ENCODE data around the gene CRISPLD2.

CRISPLD2 gene

GRCh38 chr16:84913315-84913714 is 93.5 kb downstream of the CRISPLD2 start:
- DNase-seq (ENCODE audit: low spot score) = no peak

GRCh38 chr16:84914273-84914672 is 94.5 kb downstream of the CRISPLD2 start:
- DNase-seq (ENCODE audit: low spot score) = no peak

- DNase-seq (ENCODE audit: low spot score) = no peak
Measured at GRCh38 chr16:84916178-84916577, 96.4 kb downstream of the CRISPLD2 start.

- DNase-seq (ENCODE audit: low spot score) = no peak
Measured at GRCh38 chr16:84916850-84917249, 97.1 kb downstream of the CRISPLD2 start.

DNA sequence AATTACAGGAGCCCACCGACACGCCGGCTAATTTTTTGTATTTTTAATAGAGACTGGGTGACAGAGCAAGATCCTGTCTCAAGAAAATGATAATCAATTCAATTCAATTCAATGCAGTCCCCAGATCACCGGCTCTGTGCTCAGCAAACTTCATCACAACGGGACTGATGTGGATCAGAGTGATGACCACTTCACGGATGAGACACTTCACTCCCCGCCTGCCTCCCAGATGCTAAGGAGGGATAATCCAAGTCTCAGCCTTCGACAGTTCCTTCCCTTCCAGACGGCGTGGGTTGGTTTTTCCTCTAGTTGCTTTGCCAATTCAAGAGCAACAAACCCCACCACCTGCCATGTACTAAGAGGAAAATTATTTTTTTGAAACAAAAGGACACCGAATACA is 97.7 kb downstream of the CRISPLD2 start:
- DNase-seq (ENCODE audit: low spot score) = no peak

DNA sequence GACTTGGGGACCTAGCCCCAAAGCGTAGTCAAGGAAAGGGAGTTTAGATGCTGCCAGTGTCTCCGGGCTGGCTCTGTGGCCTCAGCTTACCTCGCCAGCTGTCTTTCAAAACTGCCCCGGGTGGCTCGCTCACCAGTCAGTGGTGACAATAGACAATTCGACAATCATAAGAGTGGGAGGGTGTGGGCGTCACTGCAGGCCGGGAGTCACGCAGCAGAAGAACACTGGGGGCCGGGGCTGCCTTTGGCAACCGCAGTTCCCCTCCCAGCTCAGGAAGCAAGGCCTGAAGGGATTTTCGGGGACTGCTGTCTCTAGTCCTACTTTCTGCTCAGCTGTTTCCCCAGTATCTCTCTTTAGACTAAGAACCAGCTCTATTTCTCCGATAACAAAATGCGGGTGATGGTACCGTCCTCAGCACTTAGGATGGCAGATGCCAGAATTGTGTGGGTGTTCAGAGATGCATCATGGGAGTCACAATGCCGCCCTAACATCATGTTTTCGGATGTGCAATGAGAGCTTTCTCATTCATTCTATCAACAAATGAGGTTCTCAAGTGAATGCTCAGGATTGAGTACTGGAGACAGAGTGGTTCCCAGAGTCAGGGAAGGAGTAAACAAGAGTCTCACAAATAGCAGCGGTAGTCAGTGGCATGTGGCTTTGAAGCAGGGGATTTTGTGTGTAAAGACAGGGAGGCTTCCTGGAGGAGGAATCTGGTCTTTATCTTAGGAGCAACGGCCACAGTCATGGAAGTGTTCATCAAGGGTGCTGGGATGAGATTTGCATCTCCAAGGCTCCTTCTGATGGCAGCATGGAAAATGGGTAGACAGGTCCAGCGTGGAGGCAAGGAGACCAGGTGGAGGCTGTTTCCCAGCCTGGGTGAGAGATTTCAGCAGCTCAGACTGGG is 98.5 kb downstream of the CRISPLD2 start:
- no peak for DNase-seq (ENCODE audit: low spot score)

- no peak for DNase-seq (ENCODE audit: low spot score)
Measured at GRCh38 chr16:84919269-84919668, 99.5 kb downstream of the CRISPLD2 start.

GRCh38 chr16:84919708-84920107 is 99.9 kb downstream of the CRISPLD2 start:
- no peak for DNase-seq (ENCODE audit: low spot score)

GRCh38 chr16:84920333-84920732 is 100.5 kb downstream of the CRISPLD2 start:
- DNase-seq (ENCODE audit: low spot score) = no peak

GRCh38 chr16:84922351-84923120 is 102.8 kb downstream of the CRISPLD2 start:
- DNase-seq (ENCODE audit: low spot score) = no peak

DNA sequence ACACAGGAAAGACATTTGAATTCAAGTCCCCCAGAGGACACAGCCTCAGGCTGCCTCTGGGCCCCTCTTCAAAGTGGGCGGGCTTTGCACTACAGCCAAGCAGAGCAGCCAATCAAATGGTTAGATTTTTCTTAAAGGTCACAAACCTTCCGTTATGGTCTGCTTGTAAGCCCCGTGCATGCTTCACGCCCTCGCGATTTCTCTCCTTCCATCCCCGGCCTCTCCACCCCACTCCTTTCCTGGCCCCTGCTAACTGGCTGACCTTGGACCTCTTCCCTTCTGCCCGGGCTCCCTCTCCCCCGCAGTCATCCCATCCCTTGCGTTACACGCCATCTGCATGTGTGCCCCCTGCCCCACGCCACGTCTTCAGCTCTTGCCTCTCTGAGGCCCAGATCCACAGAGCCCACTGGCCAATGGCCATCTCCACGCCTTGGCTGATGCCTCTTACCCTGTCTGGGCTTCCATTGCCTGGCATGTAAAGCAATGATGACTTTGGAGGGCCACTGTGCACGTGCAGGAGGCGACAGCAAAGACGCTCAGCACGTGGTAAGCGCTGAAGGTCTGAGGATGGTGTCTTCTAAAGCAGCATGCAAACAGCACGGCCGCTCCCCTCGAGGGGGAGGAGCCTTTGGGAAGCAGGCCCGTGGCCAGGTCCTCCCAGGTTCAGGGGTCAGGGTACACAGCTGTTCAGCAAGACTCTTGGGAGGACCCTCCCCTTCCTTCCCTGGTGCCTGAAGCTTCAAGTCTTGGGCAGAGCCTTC is 104.7 kb downstream of the CRISPLD2 start:
- DNase-seq (ENCODE audit: low spot score) = no peak

- peak; percentile 54 for DNase-seq (ENCODE audit: low spot score)
Measured at GRCh38 chr16:84925092-84925772, 105.4 kb downstream of the CRISPLD2 start.

DNA sequence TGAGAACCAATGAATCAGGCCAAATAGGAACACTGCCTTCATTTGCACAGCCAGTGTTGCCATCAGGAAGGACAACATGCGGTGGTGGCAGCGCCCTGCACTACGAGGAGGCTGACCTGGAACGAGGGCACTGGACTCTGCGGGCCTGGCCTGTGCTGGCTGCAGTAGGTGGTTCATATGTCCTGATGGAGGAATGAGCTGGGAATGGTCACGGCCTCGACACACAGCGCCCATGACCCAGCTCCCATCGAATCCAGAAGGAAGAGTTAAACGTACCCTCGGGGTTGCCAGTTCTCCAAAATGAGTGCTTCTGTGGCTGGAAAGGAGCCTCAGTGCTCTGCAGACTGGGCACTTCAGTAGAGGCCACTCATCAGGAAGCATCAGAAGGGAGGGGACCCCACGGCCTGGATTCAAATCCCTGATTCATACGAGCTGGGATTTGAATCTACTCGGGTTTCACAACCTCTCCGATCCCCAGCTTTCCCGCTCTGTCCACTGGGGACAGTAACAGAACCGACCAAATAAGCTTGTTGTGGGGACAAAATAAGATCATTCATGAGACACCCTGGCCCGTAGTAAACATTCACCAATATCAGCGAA is 106.1 kb downstream of the CRISPLD2 start:
- no peak for DNase-seq (ENCODE audit: low spot score)

DNA sequence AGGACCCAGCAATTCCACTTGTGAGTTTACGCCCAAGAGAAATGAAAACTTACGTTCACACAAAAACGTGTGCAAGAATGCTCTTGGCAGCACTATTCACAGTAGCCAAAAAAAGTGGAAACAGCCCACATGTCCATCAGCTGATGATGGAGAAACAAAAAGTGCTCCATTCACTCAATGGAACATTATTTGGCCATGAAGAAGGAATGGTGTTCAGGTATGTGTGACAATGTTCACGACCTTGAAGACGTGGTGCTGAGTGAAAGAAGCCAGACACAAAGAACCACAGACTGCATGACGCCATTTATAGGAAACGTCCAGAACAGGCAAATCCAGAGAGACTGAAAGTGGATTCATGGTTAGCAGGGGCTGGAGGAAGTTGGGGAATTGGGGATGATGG is 106.7 kb downstream of the CRISPLD2 start:
- DNase-seq (ENCODE audit: low spot score) = no peak

- no peak for DNase-seq (ENCODE audit: low spot score)
Measured at GRCh38 chr16:84927621-84928591, 108.1 kb downstream of the CRISPLD2 start.

- no peak for DNase-seq (ENCODE audit: low spot score)
Measured at GRCh38 chr16:84928679-84929420, 109.1 kb downstream of the CRISPLD2 start.

DNA sequence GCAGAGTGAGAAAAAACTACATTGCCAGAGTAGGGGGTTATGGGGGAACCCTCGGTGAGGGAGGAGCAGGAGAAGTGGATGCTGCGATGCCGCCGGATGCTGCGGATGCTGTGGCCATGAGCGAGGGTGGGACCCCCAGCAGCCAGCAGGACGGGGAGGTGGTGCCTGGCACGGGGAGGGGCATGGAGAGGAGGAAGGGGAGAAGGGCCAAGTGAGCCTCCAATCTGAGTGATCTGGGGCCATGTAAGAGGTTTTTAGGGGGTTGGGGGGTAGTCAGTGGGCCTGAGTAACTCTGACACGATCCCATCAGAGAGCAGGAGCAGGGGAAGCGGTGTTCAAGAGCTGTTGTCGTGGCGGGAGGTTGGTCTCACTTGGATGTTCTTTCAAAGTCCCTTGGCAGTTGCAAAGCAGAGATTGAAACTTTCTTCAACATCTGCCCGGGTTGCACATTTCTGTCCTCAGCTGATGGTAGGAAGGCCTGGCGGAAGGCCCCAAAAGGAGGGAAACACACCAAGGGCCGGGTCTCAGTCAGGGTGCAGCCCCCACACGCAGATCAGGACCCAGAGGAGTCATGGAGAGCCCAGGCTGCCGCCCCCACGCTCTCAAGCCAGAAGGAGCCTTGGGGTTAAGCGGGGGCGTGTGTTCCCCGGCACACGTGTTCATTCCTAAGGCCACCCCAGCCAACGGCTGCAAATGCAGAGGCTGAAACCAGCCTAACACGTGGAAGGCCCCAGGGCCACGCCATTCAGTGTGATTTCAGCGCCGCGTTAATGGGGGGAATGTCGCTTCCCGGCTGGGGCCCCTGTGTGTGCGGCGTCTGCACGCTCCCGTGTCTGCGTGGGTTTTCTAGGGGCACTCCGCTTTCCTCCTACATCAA is 109.9 kb downstream of the CRISPLD2 start:
- no peak for DNase-seq (ENCODE audit: low spot score)

- no peak for DNase-seq (ENCODE audit: low spot score)
Measured at GRCh38 chr16:84930298-84931106, 110.7 kb downstream of the CRISPLD2 start.
